DND-41 (cell line): Measurements from ENCODE around the gene RNF157.
"Not testable (repeated sequence)": the region's sequence is repeated elsewhere in the genome, so short reads cannot be mapped to it uniquely, and the experiment has no call there.

ENCODE experiments used
- ATAC-seq: fragments of 200-7000 bp; cut with Tn5 transposase; 3 replicates; pipeline ENCODE4 v1.9.1; 2021; ENCODE audit warnings: low read depth; ENCODE audit not compliant: insufficient read depth
- DNase-seq: peaks from one replicate; pipeline ENCODE4 v3.0.0-alpha.2; 2020
- H2AFZ ChIP-seq: 2 replicates; pipeline ENCODE4 v1.6.0; 2012; ENCODE audit warnings: low read depth, low read length
- H3K27ac ChIP-seq: 2 replicates; pipeline ENCODE4 v1.5.1; 2012; ENCODE audit warnings: low read length, inconsistent platforms
- H3K27me3 ChIP-seq: fragments of 200-600 bp; sonication (generic); 2 replicates; pipeline ENCODE4 v1.6.0; 2012; ENCODE audit warnings: low read length, mild to moderate bottlenecking, inconsistent platforms; ENCODE audit not compliant: insufficient read depth, poor library complexity
- H3K36me3 ChIP-seq: 2 replicates; pipeline ENCODE4 v1.5.1; 2012; ENCODE audit warnings: low read length, inconsistent platforms; ENCODE audit not compliant: insufficient read depth
- H3K4me1 ChIP-seq: 2 replicates; pipeline ENCODE4 v1.5.1; 2012; ENCODE audit warnings: mild to moderate bottlenecking, low read length; ENCODE audit not compliant: insufficient read depth
- H3K4me2 ChIP-seq: 2 replicates; pipeline ENCODE4 v1.6.0; 2012; ENCODE audit warnings: mild to moderate bottlenecking, moderate library complexity, low read length, inconsistent platforms; ENCODE audit not compliant: insufficient read depth
- H3K4me3 ChIP-seq, 2 experiments: fragments of 200-600 bp in 1 of 2; shearing (Covaris generic) in 1 of 2; 2 replicates each; pipeline ENCODE4 v1.5.1; 2012 to 2016; ENCODE audit warnings: inconsistent platforms in 2 of 2, low read length in 2 of 2, mild to moderate bottlenecking in 2 of 2, low read depth in 1 of 2, moderate library complexity in 1 of 2
- H3K79me2 ChIP-seq: 2 replicates; pipeline ENCODE4 v1.6.0; 2012; ENCODE audit warnings: low read length, inconsistent platforms; ENCODE audit not compliant: insufficient read depth
- H3K9ac ChIP-seq: 2 replicates; pipeline ENCODE4 v1.6.0; 2012; ENCODE audit warnings: low read depth, mild to moderate bottlenecking, inconsistent platforms, low read length, moderate library complexity
- H3K9me3 ChIP-seq: 2 replicates; pipeline ENCODE4 v1.5.1; 2012; ENCODE audit warnings: low read length, moderate library complexity, mild to moderate bottlenecking, inconsistent platforms; ENCODE audit not compliant: insufficient read depth, severe bottlenecking
- H4K20me1 ChIP-seq: 2 replicates; pipeline ENCODE4 v1.6.0; 2012; ENCODE audit warnings: low read length; ENCODE audit not compliant: insufficient read depth
- EZH2 ChIP-seq: IDR thresholded peaks from 3 replicates; pipeline ENCODE4 v1.6.1; 2012; ENCODE audit warnings: borderline replicate concordance, low read depth, mild to moderate bottlenecking, moderate library complexity, low read length, inconsistent platforms; ENCODE audit not compliant: severe bottlenecking
- TF ChIP-seq, protein P1 (sequence below): IDR thresholded peaks from 2 replicates; pipeline ENCODE4 v1.5.1; 2012; ENCODE audit warnings: borderline replicate concordance, low read length, moderate library complexity, mild to moderate bottlenecking; ENCODE audit not compliant: poor library complexity, severe bottlenecking; ENCODE audit errors: extremely low read depth

Gene RNF157

DNA sequence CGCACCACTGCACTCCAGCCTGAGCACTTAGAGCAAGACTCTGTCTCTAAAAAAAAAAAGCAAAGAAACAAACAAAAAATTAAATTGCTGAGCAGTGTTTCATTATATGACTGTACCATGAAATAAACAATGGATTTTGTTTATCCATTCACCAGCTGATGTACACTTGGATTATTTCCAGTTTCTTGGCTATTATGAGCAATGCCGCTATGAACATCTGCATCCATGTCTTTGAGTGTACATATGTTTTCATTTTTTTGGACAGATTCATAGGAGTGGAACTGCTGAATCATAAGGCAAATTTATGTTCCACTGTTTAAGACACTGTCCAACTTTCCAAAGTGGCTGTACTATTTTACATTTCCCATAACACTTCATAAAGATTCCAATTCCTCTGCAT lies 8.0 kb downstream of the RNF157 start:
- H3K9ac ChIP-seq: no peak overlapping the region
- ATAC-seq (no peak), DNase-seq (no peak)
- H3K4me1 ChIP-seq: no peaks in the 10 kb centered on the region
- H2AFZ ChIP-seq: no peak overlapping the region
- H3K4me3 ChIP-seq: no peak overlapping the region
- H3K9me3 ChIP-seq: no peaks in the 10 kb centered on the region
- H3K79me2 ChIP-seq: no peaks in the 10 kb centered on the region
- no peak for TF ChIP-seq EZH2
- TF ChIP-seq, protein P1, sequence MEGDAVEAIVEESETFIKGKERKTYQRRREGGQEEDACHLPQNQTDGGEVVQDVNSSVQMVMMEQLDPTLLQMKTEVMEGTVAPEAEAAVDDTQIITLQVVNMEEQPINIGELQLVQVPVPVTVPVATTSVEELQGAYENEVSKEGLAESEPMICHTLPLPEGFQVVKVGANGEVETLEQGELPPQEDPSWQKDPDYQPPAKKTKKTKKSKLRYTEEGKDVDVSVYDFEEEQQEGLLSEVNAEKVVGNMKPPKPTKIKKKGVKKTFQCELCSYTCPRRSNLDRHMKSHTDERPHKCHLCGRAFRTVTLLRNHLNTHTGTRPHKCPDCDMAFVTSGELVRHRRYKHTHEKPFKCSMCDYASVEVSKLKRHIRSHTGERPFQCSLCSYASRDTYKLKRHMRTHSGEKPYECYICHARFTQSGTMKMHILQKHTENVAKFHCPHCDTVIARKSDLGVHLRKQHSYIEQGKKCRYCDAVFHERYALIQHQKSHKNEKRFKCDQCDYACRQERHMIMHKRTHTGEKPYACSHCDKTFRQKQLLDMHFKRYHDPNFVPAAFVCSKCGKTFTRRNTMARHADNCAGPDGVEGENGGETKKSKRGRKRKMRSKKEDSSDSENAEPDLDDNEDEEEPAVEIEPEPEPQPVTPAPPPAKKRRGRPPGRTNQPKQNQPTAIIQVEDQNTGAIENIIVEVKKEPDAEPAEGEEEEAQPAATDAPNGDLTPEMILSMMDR: no peak
- no peak overlapping the region for H3K27ac ChIP-seq
- no peaks in the 10 kb centered on the region for H3K27me3 ChIP-seq
- no peak overlapping the region for H3K4me2 ChIP-seq
- H4K20me1 ChIP-seq: no peaks in the 10 kb centered on the region
- H3K36me3 ChIP-seq: no peaks in the 10 kb centered on the region

DNA sequence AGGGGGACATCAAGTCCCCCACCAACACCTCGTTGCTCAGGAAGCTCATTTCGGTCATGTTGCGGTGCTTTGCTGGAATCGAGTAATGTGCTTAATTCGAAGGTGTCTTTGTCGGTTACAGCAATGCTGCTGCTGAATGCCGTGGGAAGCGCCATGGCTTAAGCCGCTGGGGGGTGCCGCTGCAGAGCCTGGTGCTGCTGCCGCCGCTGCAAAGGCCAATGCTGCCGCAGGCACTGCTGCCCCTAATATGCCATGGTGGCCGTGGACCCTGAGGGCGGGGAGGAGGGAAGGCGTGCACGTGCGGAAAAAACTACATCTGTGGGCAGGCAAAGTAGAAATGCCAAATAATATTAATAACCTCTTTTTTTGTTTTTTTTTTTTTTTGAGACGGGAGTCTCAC lies 13.5 kb downstream of the RNF157 start:
- not testable (repeated sequence) for H3K36me3 ChIP-seq, H4K20me1 ChIP-seq, H3K4me2 ChIP-seq, H3K9me3 ChIP-seq, H3K9ac ChIP-seq, H3K4me1 ChIP-seq, H3K4me3 ChIP-seq, H2AFZ ChIP-seq, DNase-seq, H3K79me2 ChIP-seq, ATAC-seq, H3K27me3 ChIP-seq, H3K27ac ChIP-seq

DNA sequence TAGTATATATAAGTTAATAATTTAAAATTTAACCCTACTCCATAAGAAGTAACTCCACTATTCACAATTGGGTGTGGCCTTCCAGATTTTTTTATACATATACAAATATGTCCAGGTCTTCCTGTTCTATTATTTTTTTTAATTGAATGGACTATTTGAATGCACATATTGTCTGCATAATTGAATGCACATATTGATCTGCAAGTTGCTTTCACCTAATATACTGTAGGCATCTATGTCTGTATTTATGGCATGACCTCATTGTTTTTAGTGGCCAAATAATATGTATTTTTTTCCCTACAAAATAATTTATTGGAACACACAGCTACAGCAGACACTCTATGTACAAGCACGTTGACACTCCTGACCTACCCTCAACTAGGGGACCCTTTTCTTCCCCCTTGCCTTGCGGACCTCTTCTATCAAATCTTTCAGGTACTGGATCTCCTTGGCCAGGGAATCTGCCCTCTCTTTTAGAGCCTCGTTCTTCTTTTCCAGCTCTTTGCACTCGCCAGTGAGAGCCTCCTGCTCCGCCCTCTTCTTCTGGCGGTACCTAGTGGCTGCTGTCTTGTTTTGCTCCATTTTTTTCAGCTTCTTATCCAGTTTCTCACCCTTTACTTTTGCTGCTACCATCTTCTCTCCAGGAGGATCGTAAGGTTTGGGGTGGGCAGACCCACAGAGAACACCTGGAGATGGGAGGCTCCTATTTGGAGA lies 14.8 kb downstream of the RNF157 start:
- not testable (repeated sequence) for H3K9ac ChIP-seq, DNase-seq, ATAC-seq

DNA sequence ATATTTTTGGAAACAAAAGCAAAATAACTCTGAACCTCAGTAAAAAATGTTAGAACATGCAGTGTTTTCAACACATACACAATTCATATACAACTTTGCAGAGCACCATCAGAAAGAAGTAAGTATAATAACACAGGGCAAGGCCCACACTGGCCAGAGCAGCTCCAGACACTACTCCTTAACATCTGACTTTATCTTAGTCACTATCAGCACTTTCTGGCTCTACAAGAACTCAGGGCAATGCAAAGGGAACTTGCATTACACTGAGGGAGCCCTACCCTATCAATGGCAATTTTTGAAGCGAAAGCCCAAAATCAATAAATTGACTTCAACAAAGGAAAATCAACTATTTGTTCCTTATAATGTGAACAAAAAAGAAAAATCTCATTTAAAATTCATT lies 16.5 kb downstream of the RNF157 start:
- TF ChIP-seq EZH2: no peak
- TF ChIP-seq, protein P1: no peak
- no peaks in the 10 kb centered on the region for H3K36me3 ChIP-seq
- no peak overlapping the region for H2AFZ ChIP-seq
- H3K27ac ChIP-seq: no peak overlapping the region
- ATAC-seq (no peak), DNase-seq (no peak)
- H3K4me2 ChIP-seq: no peak overlapping the region
- no peaks in the 10 kb centered on the region for H3K27me3 ChIP-seq
- no peaks in the 10 kb centered on the region for H3K9me3 ChIP-seq
- no peaks in the 10 kb centered on the region for H4K20me1 ChIP-seq
- no peaks in the 10 kb centered on the region for H3K4me1 ChIP-seq
- no peak overlapping the region for H3K9ac ChIP-seq
- no peaks in the 10 kb centered on the region for H3K79me2 ChIP-seq
- no peak overlapping the region for H3K4me3 ChIP-seq

More for the DNA sequence above, 14.8 kb downstream of the RNF157 start:
- not testable (repeated sequence) for H3K4me3 ChIP-seq, H2AFZ ChIP-seq, H3K4me2 ChIP-seq, H3K79me2 ChIP-seq, H3K27me3 ChIP-seq, H3K27ac ChIP-seq, H4K20me1 ChIP-seq, H3K36me3 ChIP-seq, H3K4me1 ChIP-seq, H3K9me3 ChIP-seq
